WTC11 (cell line): ENCODE measurements around the gene TMEM234. TPM values are rescaled to one million over a fixed set of nuclear protein-coding genes. Genes with fewer than 3 reads are reported as not detected.

Experiments
- ATAC-seq: fragments of 200-7000 bp; cut with Tn5 transposase; 2 replicates; pipeline ENCODE4 v1.10.0; 2021; ENCODE audit warnings: mild to moderate bottlenecking, moderate library complexity
- CTCF ChIA-PET: fragments of 300-600 bp; sonication (Branson Sonifier 250); formaldehyde crosslinking; loops from one replicate; lab custom pipeline; 2021; ENCODE audit warnings: antibody characterized with exemption; lab: Charles Lee
- POLR2A ChIA-PET: fragments of 350-600 bp; sonication (Branson Sonifier 250); formaldehyde crosslinking; loops from one replicate; lab custom pipeline; 2021; ENCODE audit warnings: antibody characterized with exemption; lab: Charles Lee
- DNase-seq: peaks from one replicate; pipeline ENCODE4 v3.0.0; 2021; ENCODE audit warnings: low spot score
- H3K27ac Mint-ChIP-seq: 2 replicates; pipeline ENCODE4 v1.8.0; 2021; ENCODE audit warnings: mixed read lengths
- H3K27me3 Mint-ChIP-seq: 2 replicates; pipeline ENCODE4 v1.8.0; 2021; ENCODE audit warnings: low read depth, mild to moderate bottlenecking, moderate library complexity, mixed read lengths
- H3K36me3 Mint-ChIP-seq: 2 replicates; pipeline ENCODE4 v1.8.0; 2021; ENCODE audit warnings: mixed read lengths
- H3K4me1 Mint-ChIP-seq: 2 replicates; pipeline ENCODE4 v1.8.0; 2022; ENCODE audit warnings: mixed read lengths
- H3K4me3 Mint-ChIP-seq: 2 replicates; pipeline ENCODE4 v1.8.0; 2021; ENCODE audit warnings: mild to moderate bottlenecking, moderate library complexity, mixed read lengths
- H3K9me3 Mint-ChIP-seq: 2 replicates; pipeline ENCODE4 v1.8.0; 2021; ENCODE audit warnings: mixed read lengths
- AR ChIP-seq: fragments of 250-450 bp; sonication (Bioruptor Pico); IDR thresholded peaks from 2 replicates; pipeline ENCODE4 v1.9.0; 2021; ENCODE audit warnings: mild to moderate bottlenecking
- CREM ChIP-seq: sonication (generic); formaldehyde crosslinking; IDR thresholded peaks from 2 replicates; pipeline ENCODE4 v1.8.1; 2022; ENCODE audit warnings: mild to moderate bottlenecking, missing genetic modification reagents, moderate library complexity
- E2F1 ChIP-seq: sonication (generic); formaldehyde crosslinking; IDR thresholded peaks from 2 replicates; pipeline ENCODE4 v1.8.0; 2022; ENCODE audit warnings: mild to moderate bottlenecking, missing genetic modification reagents
- E2F4 ChIP-seq: sonication (generic); formaldehyde crosslinking; IDR thresholded peaks from 2 replicates; pipeline ENCODE4 v1.8.1; 2022; ENCODE audit warnings: low read depth, mild to moderate bottlenecking, moderate library complexity, missing genetic modification reagents, borderline replicate concordance
- FOXP4 ChIP-seq: sonication (generic); formaldehyde crosslinking; IDR thresholded peaks from 2 replicates; pipeline ENCODE4 v1.8.0; 2022; ENCODE audit warnings: mild to moderate bottlenecking, missing genetic modification reagents
- HMGA2 ChIP-seq: fragments of 250-450 bp; sonication (Bioruptor Pico); IDR thresholded peaks from 2 replicates; pipeline ENCODE4 v1.4.0; 2021; ENCODE audit warnings: mild to moderate bottlenecking, moderate library complexity
- IRF1 ChIP-seq: sonication (generic); formaldehyde crosslinking; IDR thresholded peaks from 2 replicates; pipeline ENCODE4 v1.8.0; 2023; ENCODE audit warnings: missing genetic modification reagents
- MYBL2 ChIP-seq: sonication (generic); formaldehyde crosslinking; IDR thresholded peaks from 2 replicates; pipeline ENCODE4 v1.8.1; 2023; ENCODE audit warnings: mild to moderate bottlenecking, moderate library complexity, missing genetic modification reagents
- PRRX2 ChIP-seq: fragments of 250-450 bp; sonication (Bioruptor Pico); IDR thresholded peaks from 2 replicates; pipeline ENCODE4 v1.8.0; 2021; ENCODE audit warnings: mild to moderate bottlenecking
- RELA ChIP-seq: sonication (generic); formaldehyde crosslinking; IDR thresholded peaks from 2 replicates; pipeline ENCODE4 v1.8.1; 2022; ENCODE audit warnings: missing genetic modification reagents, mild to moderate bottlenecking, borderline replicate concordance
- TCF7 ChIP-seq: sonication (generic); formaldehyde crosslinking; IDR thresholded peaks from 2 replicates; pipeline ENCODE4 v1.8.0; 2022; ENCODE audit warnings: mild to moderate bottlenecking, low read depth, missing genetic modification reagents, moderate library complexity
- ZNF121 ChIP-seq: sonication (generic); formaldehyde crosslinking; IDR thresholded peaks from 2 replicates; pipeline ENCODE4 v1.8.0; 2023; ENCODE audit warnings: missing genetic modification reagents
- ZNF138 ChIP-seq: sonication (generic); formaldehyde crosslinking; conservative IDR thresholded peaks from 2 replicates; pipeline ENCODE4 v1.8.1; 2022; ENCODE audit warnings: mild to moderate bottlenecking, moderate library complexity, missing genetic modification reagents
- ZNF317 ChIP-seq: sonication (generic); formaldehyde crosslinking; IDR thresholded peaks from 2 replicates; pipeline ENCODE4 v1.8.1; 2023; ENCODE audit warnings: low read depth, mild to moderate bottlenecking, moderate library complexity, missing genetic modification reagents, borderline replicate concordance
- ZNF425 ChIP-seq: fragments of 250-450 bp; sonication (Bioruptor Pico); conservative IDR thresholded peaks from 2 replicates; pipeline ENCODE4 v1.9.0; 2021; ENCODE audit warnings: mild to moderate bottlenecking
- ZNF532 ChIP-seq: fragments of 250-450 bp; sonication (Bioruptor Pico); IDR thresholded peaks from 2 replicates; pipeline ENCODE4 v1.9.0; 2021; ENCODE audit warnings: mild to moderate bottlenecking, borderline replicate concordance
- total RNA-seq: library from RNA; stranded (reverse); gene quantifications from 3 replicates; pipeline ENCODE4 v1.2.3, GENCODE V29; 2021

TMEM234 gene
- total RNA-seq, 1 experiment from 2014 or later, result 11.9 TPM

- TF ChIP-seq ZNF425 (no peak), ZNF121 (CRISPR knock-in tag) (no peak)
- TF ChIP-seq, all 79 proteins: peak for 0
These were observed 27.2 kb downstream of the TMEM234 start (continued) for GRCh38 chr1:32194984-32195383.

- H3K27me3 Mint-ChIP-seq, result no peaks in the 10 kb centered on the region
- ChIA-PET POLR2A (interaction anchor here (0.5 to 1.0 kb wide), 3 partner anchors 39 to 71 kb away, joined by 3 read pairs; no protein-coding TSS in a partner anchor), CTCF (no interaction called here)
- no peak for ATAC-seq
- no peaks in the 10 kb centered on the region for H3K9me3 Mint-ChIP-seq
- H3K4me3 Mint-ChIP-seq, result no peak overlapping the region
- H3K4me1 Mint-ChIP-seq, result peaks cover under 1% of the 10 kb centered on the region; the same call in 1 of the 2 replicates
- H3K27ac Mint-ChIP-seq, result no peak overlapping the region
- H3K36me3 Mint-ChIP-seq, result peaks cover 93% of the 10 kb centered on the region
- no peak for TF ChIP-seq ZNF317 (CRISPR knock-in tag)
- TF ChIP-seq ZNF138, result no peak
- no peak for TF ChIP-seq RELA
- TF ChIP-seq E2F4 (CRISPR knock-in tag), result no peak
- DNase-seq, result no peak
These were observed 29.8 kb downstream of the TMEM234 start for GRCh38 chr1:32192220-32192948.

- ChIA-PET POLR2A (interaction anchor here (1.1 kb wide), 1 partner anchor 10 kb away, joined by 4 read pairs; no protein-coding TSS in a partner anchor), CTCF (no interaction called here)
- H3K36me3 Mint-ChIP-seq, result peaks cover 78% of the 10 kb centered on the region
- no peak overlapping the region for H3K4me3 Mint-ChIP-seq
- H3K27ac Mint-ChIP-seq, result no peak overlapping the region
- ATAC-seq, result no peak
- DNase-seq, result no peak
- TF ChIP-seq CREM (no peak), E2F1 (CRISPR knock-in tag) (no peak), TCF7 (no peak), HMGA2 (CRISPR knock-in tag) (no peak), ZNF532 (no peak), IRF1 (no peak), MYBL2 (no peak), PRRX2 (CRISPR knock-in tag) (no peak), AR (CRISPR knock-in tag) (no peak), FOXP4 (CRISPR knock-in tag) (no peak)
- no peaks in the 10 kb centered on the region for H3K27me3 Mint-ChIP-seq
- H3K9me3 Mint-ChIP-seq, result no peaks in the 10 kb centered on the region
- no peaks in the 10 kb centered on the region for H3K4me1 Mint-ChIP-seq
These were observed 34.3 kb downstream of the TMEM234 start for GRCh38 chr1:32187850-32188249.
